ENCODE results near the gene RPS6KC1. TPM values are rescaled to one million over a fixed set of nuclear protein-coding genes. Genes with fewer than 3 reads are reported as not detected.
A peak's percentile ranks its signal among the peaks of the same experiment; 100 is the strongest.
"Not testable (repeated sequence)": the region's sequence is repeated elsewhere in the genome, so short reads cannot be mapped to it uniquely, and the experiment has no call there.

The RPS6KC1 gene
- total RNA-seq, 1 donor from 2014 or later: 25.6 TPM

DNA sequence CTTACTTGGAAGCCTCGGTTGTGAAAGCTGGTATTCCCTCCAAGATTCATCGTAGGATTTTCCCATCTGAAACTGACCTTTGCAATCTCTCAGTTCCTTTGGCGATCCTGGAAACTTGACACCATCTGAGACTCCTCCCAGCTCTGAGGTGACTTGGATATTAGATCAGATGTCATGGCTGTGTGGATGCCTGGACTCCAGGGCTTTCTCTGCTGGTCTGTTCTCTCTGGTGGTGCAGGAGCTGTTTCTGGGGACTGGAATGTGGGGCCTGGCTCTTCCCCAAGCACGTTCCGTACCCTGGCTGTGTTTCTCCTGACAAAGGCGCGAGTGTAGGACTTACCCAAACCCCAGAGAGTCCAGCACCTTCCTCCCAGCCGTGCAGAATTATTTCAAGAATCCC is 252.2 kb downstream of the RPS6KC1 start:
- Histone ChIP-seq H2AFZ (ENCODE audit: low read depth, low read length) (no peak overlapping the region), H3K27me3 (ENCODE audit: insufficient read depth, low read length) (no peaks in the 10 kb centered on the region), H3K9me3 (ENCODE audit: insufficient read depth, low read depth, low read length) (no peaks in the 10 kb centered on the region), H3K27ac (ENCODE audit: low read depth, low read length) (no peak overlapping the region), H3K9ac (ENCODE audit: low read length) (no peak overlapping the region), H4K20me1 (ENCODE audit: insufficient read depth, low read length) (no peaks in the 10 kb centered on the region), H3K79me2 (ENCODE audit: insufficient read depth, low read length) (no peaks in the 10 kb centered on the region), H3K4me1 (ENCODE audit: insufficient read depth, low read length) (no peaks in the 10 kb centered on the region), H3K4me3 (ENCODE audit: insufficient read depth, low read depth, low read length) (no peak overlapping the region), H3K36me3 (ENCODE audit: insufficient read depth, low read length) (no peaks in the 10 kb centered on the region), H3K4me2 (ENCODE audit: low read length) (no peak overlapping the region)
- no peaks in the 10 kb centered on the region for H3K9me3 Mint-ChIP-seq (ENCODE audit: unreplicated experiment)
- H3K4me3 Mint-ChIP-seq (ENCODE audit: unreplicated experiment): no peak overlapping the region
- no peaks in the 10 kb centered on the region for H3K27me3 Mint-ChIP-seq (ENCODE audit: low read depth, unreplicated experiment)
- H3K27ac Mint-ChIP-seq (ENCODE audit: unreplicated experiment): no peak overlapping the region
- peak; percentile 52 for DNase-seq (ENCODE audit: low read depth)
- FAIRE-seq: no peak
- peaks cover 5% of the 10 kb centered on the region for H3K4me1 Mint-ChIP-seq (ENCODE audit: low read depth, unreplicated experiment)
- TF ChIP-seq, protein P1, sequence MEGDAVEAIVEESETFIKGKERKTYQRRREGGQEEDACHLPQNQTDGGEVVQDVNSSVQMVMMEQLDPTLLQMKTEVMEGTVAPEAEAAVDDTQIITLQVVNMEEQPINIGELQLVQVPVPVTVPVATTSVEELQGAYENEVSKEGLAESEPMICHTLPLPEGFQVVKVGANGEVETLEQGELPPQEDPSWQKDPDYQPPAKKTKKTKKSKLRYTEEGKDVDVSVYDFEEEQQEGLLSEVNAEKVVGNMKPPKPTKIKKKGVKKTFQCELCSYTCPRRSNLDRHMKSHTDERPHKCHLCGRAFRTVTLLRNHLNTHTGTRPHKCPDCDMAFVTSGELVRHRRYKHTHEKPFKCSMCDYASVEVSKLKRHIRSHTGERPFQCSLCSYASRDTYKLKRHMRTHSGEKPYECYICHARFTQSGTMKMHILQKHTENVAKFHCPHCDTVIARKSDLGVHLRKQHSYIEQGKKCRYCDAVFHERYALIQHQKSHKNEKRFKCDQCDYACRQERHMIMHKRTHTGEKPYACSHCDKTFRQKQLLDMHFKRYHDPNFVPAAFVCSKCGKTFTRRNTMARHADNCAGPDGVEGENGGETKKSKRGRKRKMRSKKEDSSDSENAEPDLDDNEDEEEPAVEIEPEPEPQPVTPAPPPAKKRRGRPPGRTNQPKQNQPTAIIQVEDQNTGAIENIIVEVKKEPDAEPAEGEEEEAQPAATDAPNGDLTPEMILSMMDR (IDR thresholded peaks at IDR 0.05; ENCODE audit: insufficient read depth, low read depth, low read length): no peak
- TF ChIP-seq EZH2 (IDR thresholded peaks at IDR 0.05; ENCODE audit: insufficient read depth, low read length): no peak
- no peaks in the 10 kb centered on the region for H3K36me3 Mint-ChIP-seq (ENCODE audit: low read depth, unreplicated experiment)

DNA sequence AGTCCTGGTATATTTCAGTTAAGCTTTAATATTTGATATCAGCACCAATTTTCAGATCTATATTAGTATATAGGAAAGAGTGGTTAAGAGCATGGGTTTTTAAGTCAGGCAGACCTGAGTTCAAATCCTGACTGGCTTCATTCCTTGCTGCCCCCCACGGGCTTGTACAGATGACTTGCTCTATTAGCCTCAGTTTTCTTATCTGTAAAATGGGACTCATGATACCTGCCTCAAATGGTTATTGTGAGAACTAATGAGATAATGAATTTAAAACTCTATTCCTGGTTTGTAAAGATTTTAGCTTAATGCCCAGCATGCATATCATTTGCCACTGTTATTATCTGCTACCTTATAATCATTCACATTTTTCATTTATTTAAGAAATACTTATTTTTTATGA is 264.5 kb downstream of the RPS6KC1 start:
- H4K20me1 ChIP-seq (ENCODE audit: insufficient read depth, low read length): no peaks in the 10 kb centered on the region
- H3K27me3 ChIP-seq (ENCODE audit: insufficient read depth, low read length): no peaks in the 10 kb centered on the region
- H3K9me3 Mint-ChIP-seq (ENCODE audit: unreplicated experiment): peaks cover 10% of the 10 kb centered on the region
- H3K27ac Mint-ChIP-seq (ENCODE audit: unreplicated experiment): no peak overlapping the region
- no peak overlapping the region for H3K4me2 ChIP-seq (ENCODE audit: low read length)
- no peaks in the 10 kb centered on the region for H3K4me1 ChIP-seq (ENCODE audit: insufficient read depth, low read length)
- no peaks in the 10 kb centered on the region for H3K9me3 ChIP-seq (ENCODE audit: insufficient read depth, low read depth, low read length)
- H3K27me3 Mint-ChIP-seq (ENCODE audit: low read depth, unreplicated experiment): no peaks in the 10 kb centered on the region
- no peak overlapping the region for H3K4me3 ChIP-seq (ENCODE audit: insufficient read depth, low read depth, low read length)
- no peak overlapping the region for H3K27ac ChIP-seq (ENCODE audit: low read depth, low read length)
- H3K4me1 Mint-ChIP-seq (ENCODE audit: low read depth, unreplicated experiment): no peaks in the 10 kb centered on the region
- no peak for FAIRE-seq
- TF ChIP-seq, protein P1 (IDR thresholded peaks at IDR 0.05; ENCODE audit: insufficient read depth, low read depth, low read length): no peak
- TF ChIP-seq EZH2 (IDR thresholded peaks at IDR 0.05; ENCODE audit: insufficient read depth, low read length): no peak
- no peak overlapping the region for H3K9ac ChIP-seq (ENCODE audit: low read length)
- H3K79me2 ChIP-seq (ENCODE audit: insufficient read depth, low read length): no peaks in the 10 kb centered on the region
- no peak for DNase-seq (ENCODE audit: low read depth)
- H2AFZ ChIP-seq (ENCODE audit: low read depth, low read length): no peak overlapping the region
- no peaks in the 10 kb centered on the region for H3K36me3 Mint-ChIP-seq (ENCODE audit: low read depth, unreplicated experiment)
- no peaks in the 10 kb centered on the region for H3K36me3 ChIP-seq (ENCODE audit: insufficient read depth, low read length)
- H3K4me3 Mint-ChIP-seq (ENCODE audit: unreplicated experiment): no peak overlapping the region

DNA sequence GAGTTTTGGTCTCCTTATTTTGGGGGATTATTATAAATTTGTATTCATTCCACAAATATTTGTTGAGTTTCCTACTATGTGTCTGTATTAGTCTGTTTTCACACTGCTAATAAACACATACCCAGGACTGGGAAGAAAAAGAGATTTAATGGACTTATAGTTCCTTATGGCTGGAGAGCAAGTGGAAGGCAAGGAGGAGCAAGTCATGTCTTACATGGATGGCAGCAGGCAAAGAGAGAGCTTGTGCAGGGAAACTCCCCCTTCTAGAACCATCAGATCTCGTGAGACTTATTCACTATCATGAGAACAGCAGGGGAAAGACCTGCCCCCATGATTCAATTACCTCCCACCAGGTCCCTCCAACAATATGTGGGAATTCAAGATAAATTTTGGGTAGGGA is 267.4 kb downstream of the RPS6KC1 start:
- H3K36me3 ChIP-seq (ENCODE audit: insufficient read depth, low read length): not testable (repeated sequence)

More for the DNA sequence above, 267.4 kb downstream of the RPS6KC1 start:
- not testable (repeated sequence) for H2AFZ ChIP-seq (ENCODE audit: low read depth, low read length); H3K9me3 ChIP-seq (ENCODE audit: insufficient read depth, low read depth, low read length); H3K4me1 ChIP-seq (ENCODE audit: insufficient read depth, low read length); H3K27me3 Mint-ChIP-seq (ENCODE audit: low read depth, unreplicated experiment); H3K27ac Mint-ChIP-seq (ENCODE audit: unreplicated experiment); H3K4me3 Mint-ChIP-seq (ENCODE audit: unreplicated experiment); FAIRE-seq; H3K27ac ChIP-seq (ENCODE audit: low read depth, low read length); H3K9ac ChIP-seq (ENCODE audit: low read length); H4K20me1 ChIP-seq (ENCODE audit: insufficient read depth, low read length); H3K27me3 ChIP-seq (ENCODE audit: insufficient read depth, low read length); H3K4me2 ChIP-seq (ENCODE audit: low read length); H3K4me3 ChIP-seq (ENCODE audit: insufficient read depth, low read depth, low read length); H3K36me3 Mint-ChIP-seq (ENCODE audit: low read depth, unreplicated experiment); H3K79me2 ChIP-seq (ENCODE audit: insufficient read depth, low read length); DNase-seq (ENCODE audit: low read depth); H3K4me1 Mint-ChIP-seq (ENCODE audit: low read depth, unreplicated experiment); H3K9me3 Mint-ChIP-seq (ENCODE audit: unreplicated experiment)

Measured in astrocyte (in vitro differentiated cells and primary cell).